Measurements from ENCODE around the gene ERFL. TPM values are rescaled to one million over a fixed set of nuclear protein-coding genes. Genes with fewer than 3 reads are reported as not detected.

ERFL gene
- total and polyA plus RNA-seq, 8 donors, result 0.06 to 0.37 (median 0.22) TPM; not detected in 1

GRCh38 chr19:41968751-41969595 lies 40.7 kb upstream of the ERFL start:
- WGBS, 2 donors, result 64 to 68% methylated on average over 28 of the region's 28 CpGs
- DNase-seq (no peak), FAIRE-seq (no peak), ATAC-seq (no peak)
- Histone ChIP-seq H3K36me3 (no peaks in the 10 kb centered on the region), H3K4me1 (no peaks in the 10 kb centered on the region), H3K27me3 (no peaks in the 10 kb centered on the region), H3K9me3 (no peaks in the 10 kb centered on the region), H3K27ac (no peak overlapping the region), H3K4me3 (no peak overlapping the region)
- intact Hi-C loops (cut with DNase I), result no loop called here
- TF ChIP-seq, protein P1, sequence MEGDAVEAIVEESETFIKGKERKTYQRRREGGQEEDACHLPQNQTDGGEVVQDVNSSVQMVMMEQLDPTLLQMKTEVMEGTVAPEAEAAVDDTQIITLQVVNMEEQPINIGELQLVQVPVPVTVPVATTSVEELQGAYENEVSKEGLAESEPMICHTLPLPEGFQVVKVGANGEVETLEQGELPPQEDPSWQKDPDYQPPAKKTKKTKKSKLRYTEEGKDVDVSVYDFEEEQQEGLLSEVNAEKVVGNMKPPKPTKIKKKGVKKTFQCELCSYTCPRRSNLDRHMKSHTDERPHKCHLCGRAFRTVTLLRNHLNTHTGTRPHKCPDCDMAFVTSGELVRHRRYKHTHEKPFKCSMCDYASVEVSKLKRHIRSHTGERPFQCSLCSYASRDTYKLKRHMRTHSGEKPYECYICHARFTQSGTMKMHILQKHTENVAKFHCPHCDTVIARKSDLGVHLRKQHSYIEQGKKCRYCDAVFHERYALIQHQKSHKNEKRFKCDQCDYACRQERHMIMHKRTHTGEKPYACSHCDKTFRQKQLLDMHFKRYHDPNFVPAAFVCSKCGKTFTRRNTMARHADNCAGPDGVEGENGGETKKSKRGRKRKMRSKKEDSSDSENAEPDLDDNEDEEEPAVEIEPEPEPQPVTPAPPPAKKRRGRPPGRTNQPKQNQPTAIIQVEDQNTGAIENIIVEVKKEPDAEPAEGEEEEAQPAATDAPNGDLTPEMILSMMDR (IDR thresholded peaks at IDR 0.05), result no peak

- Histone ChIP-seq H3K4me1 (no peaks in the 10 kb centered on the region), H3K4me3 (no peak overlapping the region), H3K27ac (no peak overlapping the region), H3K36me3 (no peaks in the 10 kb centered on the region), H3K9me3 (no peaks in the 10 kb centered on the region), H3K27me3 (no peaks in the 10 kb centered on the region)
- TF ChIP-seq, protein P1 (IDR thresholded peaks at IDR 0.05), result no peak
- DNase-seq (no peak), ATAC-seq (no peak), FAIRE-seq (no peak)
- intact Hi-C loops (cut with DNase I), result no loop called here
- 52 to 59% methylated on average over 26 of the region's 26 CpGs for WGBS, 2 donors
These were observed 39.0 kb upstream of the ERFL start for GRCh38 chr19:41967054-41967783.

DNA sequence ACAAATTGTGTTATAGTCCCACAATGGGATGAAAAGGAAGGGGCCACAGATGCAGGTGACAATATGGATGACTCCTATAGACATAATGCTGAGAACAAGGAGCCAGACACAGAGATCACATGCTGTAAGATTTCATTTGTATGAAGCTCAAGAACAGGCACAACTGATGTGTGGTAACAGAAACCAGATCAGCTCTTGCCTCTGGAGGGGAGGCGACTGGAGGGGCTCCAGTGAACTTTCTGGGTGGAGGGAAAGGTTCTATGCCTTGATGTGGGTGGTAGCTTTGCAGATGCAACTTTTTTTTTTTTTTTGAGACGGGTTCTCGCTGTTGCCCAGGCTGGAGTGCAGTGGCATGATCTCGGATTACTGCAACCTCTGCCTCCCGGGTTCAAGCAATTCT lies 36.9 kb upstream of the ERFL start:
- 44 to 57% methylated on average over 5 of the region's 5 CpGs for WGBS, 2 donors
- no peak for DNase-seq
- no peak for FAIRE-seq

GRCh38 chr19:41960973-41961372 lies 32.7 kb upstream of the ERFL start:
- DNase-seq (no peak), ATAC-seq (no peak), FAIRE-seq (no peak)
- Histone ChIP-seq H3K9me3 (no peaks in the 10 kb centered on the region), H3K27ac (no peak overlapping the region), H3K36me3 (no peaks in the 10 kb centered on the region), H3K4me1 (peaks cover 0 to 4% (median 0%) of the 10 kb centered on the region in 3 donors), H3K27me3 (no peaks in the 10 kb centered on the region), H3K4me3 (no peak overlapping the region)
- WGBS, 2 donors, result 89 to 96% methylated on average over 5 of the region's 5 CpGs
- intact Hi-C loops (cut with DNase I), result no loop called here
- TF ChIP-seq, protein P1 (IDR thresholded peaks at IDR 0.05), result no peak

More for the DNA sequence above, 36.9 kb upstream of the ERFL start:
- intact Hi-C loops (cut with DNase I), result no loop called here
- Histone ChIP-seq H3K27ac (no peak overlapping the region), H3K9me3 (no peaks in the 10 kb centered on the region), H3K4me1 (no peaks in the 10 kb centered on the region), H3K4me3 (no peak overlapping the region), H3K36me3 (no peaks in the 10 kb centered on the region), H3K27me3 (no peaks in the 10 kb centered on the region)
- TF ChIP-seq, protein P1 (IDR thresholded peaks at IDR 0.05), result no peak
- no peak for ATAC-seq
